ENCODE results near the gene DOK4.

DNA sequence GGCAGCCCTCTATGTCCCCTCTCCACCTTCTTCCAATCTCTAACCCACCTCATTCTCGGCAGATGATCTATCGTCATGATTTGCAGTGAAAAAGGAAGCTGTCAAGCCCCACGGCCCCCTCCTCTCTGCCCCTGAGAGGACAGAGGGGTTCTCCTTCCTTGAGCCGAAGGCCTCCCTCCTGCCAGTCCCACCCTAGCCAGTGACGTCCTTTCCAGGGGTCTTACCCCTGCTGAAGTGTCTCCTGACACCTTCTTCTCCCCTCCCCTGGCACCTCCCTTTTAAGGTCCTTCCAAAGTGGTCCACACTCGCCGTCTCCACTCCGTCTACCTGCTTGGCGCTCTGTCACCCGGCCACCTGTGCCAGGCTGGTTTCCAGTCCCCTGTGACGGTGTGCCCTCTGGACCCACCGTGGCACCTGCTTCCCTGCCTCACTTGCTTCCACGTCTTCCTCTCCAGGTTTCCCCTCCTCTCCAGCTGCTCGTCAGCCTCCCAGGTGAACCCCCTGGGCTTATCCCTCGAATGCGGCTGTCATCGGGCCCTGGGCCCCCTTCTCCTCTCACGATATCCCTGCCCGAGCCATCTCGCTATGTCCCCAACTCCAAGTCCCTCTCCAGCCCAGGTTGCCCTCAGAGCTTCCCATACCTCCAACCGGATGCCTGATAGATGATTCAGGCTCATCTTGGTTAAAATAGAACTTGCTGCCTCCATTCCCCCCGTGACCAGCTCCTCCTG, 44.4 kb upstream of the DOK4 start:
- TF ChIP-seq, protein P1, sequence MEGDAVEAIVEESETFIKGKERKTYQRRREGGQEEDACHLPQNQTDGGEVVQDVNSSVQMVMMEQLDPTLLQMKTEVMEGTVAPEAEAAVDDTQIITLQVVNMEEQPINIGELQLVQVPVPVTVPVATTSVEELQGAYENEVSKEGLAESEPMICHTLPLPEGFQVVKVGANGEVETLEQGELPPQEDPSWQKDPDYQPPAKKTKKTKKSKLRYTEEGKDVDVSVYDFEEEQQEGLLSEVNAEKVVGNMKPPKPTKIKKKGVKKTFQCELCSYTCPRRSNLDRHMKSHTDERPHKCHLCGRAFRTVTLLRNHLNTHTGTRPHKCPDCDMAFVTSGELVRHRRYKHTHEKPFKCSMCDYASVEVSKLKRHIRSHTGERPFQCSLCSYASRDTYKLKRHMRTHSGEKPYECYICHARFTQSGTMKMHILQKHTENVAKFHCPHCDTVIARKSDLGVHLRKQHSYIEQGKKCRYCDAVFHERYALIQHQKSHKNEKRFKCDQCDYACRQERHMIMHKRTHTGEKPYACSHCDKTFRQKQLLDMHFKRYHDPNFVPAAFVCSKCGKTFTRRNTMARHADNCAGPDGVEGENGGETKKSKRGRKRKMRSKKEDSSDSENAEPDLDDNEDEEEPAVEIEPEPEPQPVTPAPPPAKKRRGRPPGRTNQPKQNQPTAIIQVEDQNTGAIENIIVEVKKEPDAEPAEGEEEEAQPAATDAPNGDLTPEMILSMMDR (IDR thresholded peaks at IDR 0.05; ENCODE audit: low read depth, low read length, missing input control), result no peak
- TF ChIP-seq FOXA2 (IDR thresholded peaks at IDR 0.05) (no peak), FOXA1 (IDR thresholded peaks at IDR 0.05) (no peak), YY1 (IDR thresholded peaks at IDR 0.05) (no peak), SP1 (IDR thresholded peaks at IDR 0.05) (no peak)
- TF ChIP-seq, protein P2, sequence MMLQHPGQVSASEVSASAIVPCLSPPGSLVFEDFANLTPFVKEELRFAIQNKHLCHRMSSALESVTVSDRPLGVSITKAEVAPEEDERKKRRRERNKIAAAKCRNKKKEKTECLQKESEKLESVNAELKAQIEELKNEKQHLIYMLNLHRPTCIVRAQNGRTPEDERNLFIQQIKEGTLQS (IDR thresholded peaks at IDR 0.05), result no peak
